ENCODE data around the gene IL10RA. TPM values are rescaled to one million over a fixed set of nuclear protein-coding genes. Genes with fewer than 3 reads are reported as not detected.

The IL10RA gene
- total RNA-seq, 1 donor from 2014 or later, result 6.2 TPM

DNA sequence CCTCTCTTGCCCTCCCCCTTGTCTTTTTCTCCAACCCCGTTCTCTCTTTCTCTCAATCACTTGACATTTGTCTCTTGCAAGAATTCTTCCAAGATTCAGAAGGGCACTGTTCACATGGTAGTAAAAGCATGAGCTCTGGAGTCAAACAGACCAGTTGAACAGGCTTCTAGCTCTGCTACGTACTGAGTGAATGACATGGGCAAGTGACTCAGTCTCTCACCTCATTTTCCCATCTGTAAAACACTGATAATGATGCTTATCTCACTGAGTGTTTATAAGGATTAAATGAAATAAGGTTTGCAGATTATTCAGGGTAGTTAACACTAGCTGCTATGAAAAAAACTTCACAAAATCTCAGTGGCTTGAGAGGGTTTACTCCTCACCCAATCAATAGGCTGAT, 5.9 kb upstream of the IL10RA start:
- no peak for ATAC-seq (ENCODE audit: poor library complexity)
- intact Hi-C loops (cut with DNase I), result no loop called here
- no peak for DNase-seq

DNA sequence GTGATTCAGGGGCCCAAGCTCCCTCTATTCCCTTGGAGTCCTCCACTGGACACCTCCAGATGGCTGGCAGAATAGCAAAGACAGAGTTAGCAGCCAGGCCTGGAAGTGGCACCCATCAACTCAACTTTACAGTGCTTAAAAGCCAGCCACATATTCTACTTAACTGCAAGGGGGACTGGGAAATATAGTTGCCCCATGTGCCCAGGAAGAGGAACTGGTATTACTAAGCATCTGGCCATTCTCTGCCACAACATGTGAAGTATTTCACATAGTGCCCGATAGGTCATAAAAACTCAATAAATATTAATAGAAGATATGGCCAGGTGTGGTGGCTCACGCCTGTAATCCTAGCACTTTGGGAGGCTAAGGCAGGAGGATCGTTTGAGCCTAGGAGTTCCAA, 5.5 kb upstream of the IL10RA start:
- intact Hi-C loops (cut with DNase I), result no loop called here
- DNase-seq (no peak), ATAC-seq (ENCODE audit: poor library complexity) (no peak)

DNA sequence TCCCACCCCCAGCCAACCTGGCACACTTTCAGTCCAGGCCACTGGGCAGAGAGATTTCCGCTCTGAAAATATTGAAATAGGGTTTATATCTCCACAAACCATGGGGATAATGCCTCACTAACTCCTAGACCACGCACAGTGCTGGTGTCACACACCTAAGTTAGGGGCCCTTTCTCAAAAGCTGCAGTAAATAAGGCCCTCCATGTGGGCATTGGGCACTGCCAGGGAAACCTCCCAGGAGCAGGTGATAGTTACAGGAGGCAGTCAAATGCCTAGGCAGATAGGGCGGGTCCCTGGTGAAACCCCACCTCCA, 3.1 kb upstream of the IL10RA start:
- DNase-seq (no peak), ATAC-seq (ENCODE audit: poor library complexity) (no peak)
- intact Hi-C loops (cut with DNase I), result no loop called here

DNA sequence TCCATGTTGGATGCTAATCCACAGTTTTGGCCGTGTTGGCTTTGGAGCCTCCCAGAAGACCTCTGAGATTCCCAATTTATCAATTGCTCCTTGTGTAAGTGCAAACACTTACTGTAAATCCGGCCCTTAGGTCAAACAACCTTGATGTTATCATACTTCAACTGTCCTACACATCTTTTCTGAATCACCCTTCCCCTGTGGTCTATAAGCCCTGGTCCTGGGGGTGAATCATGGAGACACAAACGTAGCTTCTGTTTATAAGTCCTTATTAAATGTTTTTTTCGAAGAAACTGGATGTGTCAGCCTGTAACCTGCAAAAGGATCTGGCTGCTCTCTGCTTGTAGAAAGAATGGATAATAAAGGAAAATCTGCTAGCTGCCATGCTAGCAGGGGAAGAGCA, 1.7 kb upstream of the IL10RA start:
- DNase-seq (no peak), ATAC-seq (ENCODE audit: poor library complexity) (no peak)
- intact Hi-C loops (cut with DNase I), result no loop called here

DNA sequence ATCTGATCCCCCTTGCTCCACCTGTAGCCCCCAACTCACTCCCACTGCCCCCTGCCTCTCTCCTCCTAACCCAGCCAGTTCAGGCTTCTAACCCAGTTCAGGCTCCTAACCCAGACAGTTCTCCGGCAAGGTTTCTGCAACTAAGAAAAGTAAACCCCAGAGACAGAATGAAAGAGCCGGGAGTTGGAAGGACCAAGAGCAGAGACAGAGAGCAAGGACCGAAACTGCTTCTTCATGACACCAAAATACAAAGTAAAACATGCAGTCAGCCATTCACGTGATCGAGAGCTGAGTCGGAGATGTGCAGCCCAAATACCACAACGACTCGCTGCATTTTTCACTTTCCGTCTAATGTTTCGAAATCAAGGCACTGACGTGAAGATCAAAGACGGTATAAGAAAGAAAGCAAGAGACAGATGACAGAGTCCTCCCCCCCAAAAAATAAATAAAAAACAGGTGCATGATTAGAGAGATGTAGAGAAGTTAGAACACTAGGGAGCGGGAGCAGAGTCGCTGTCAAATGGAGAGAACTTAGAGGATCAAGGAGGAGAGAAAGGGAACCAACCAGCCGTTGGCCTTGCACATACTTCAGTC, 884 bp downstream of the IL10RA start:
- intact Hi-C loops (cut with DNase I), result loop anchor here (5.0 kb wide), 1 partner anchor 160 kb away; no protein-coding TSS in a partner anchor
- ATAC-seq (ENCODE audit: poor library complexity) (no peak), DNase-seq (no peak)

DNA sequence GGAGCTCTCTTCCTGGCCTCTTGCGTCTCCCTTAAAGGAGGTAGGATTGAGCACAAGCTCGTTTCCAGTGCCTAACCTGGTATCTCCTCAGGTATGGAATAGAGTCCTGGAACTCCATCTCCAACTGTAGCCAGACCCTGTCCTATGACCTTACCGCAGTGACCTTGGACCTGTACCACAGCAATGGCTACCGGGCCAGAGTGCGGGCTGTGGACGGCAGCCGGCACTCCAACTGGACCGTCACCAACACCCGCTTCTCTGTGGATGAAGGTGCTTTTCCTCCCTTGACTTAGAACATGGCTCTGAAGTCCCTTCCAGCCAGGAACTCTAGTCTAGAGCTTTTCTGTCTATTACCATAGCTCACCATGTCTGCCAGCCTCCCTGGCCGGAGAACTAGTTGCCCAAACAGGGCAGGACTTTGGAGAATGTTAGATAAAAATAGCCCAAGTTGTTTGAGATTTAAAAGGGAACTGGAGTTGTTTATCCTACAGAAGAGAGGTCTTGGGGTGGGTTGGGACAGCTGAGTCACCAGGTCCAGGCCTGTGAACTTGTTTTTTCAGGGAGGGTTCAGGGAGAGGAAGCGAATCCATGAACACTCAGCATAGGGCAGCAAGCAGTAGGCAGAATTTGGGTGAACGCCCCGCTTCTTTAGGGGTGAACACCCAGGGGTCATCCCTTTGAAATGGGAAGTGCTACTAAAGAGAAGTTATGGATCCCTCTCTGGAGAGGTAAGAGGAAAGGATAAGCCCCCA, 3.3 kb downstream of the IL10RA start:
- ATAC-seq (ENCODE audit: poor library complexity) (peak; percentile 30), DNase-seq (no peak)
- intact Hi-C loops (cut with DNase I), result loop anchor here (5.0 kb wide), 1 partner anchor 158 kb away; no protein-coding TSS in a partner anchor

DNA sequence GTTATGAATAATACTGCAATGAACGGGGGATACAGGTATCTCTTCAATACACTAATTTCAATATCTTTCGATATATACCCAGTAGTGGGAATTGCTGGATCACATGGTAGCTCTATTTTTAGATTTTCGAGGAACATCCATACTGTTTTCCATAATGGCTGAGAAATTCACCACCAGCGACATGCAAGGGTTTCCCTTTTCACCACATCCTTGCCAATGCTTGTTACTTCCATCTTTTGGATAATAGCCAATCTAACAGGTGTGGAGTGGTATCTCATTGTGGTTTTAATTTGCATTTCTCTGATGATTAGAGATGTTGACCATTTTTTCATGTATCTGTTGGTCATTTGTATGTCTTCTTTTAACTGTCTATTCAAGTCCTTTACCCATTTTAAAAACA, 5.9 kb downstream of the IL10RA start:
- ATAC-seq (ENCODE audit: poor library complexity) (no peak), DNase-seq (no peak)
- intact Hi-C loops (cut with DNase I), result no loop called here

DNA sequence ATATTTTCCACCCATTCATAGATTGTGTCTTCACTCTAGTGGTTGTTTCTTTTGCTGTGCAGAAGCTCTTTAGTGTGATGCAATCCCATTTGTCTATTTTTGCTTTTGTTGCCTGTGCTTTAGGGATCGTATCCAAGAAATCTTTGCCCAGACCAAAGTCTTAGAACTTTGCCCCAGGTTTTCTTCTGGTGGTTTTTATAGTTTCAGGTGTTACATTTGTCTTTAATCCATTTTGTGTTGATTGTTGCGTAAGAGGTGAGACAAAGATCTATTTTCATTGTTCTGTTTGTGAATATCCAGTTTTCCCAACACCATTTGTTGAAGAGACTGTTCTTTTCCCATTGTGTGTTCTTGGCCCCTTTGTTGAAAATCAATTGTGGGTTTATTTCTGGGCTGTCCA, 6.4 kb downstream of the IL10RA start:
- ATAC-seq (ENCODE audit: poor library complexity) (no peak), DNase-seq (no peak)
- intact Hi-C loops (cut with DNase I), result no loop called here

DNA sequence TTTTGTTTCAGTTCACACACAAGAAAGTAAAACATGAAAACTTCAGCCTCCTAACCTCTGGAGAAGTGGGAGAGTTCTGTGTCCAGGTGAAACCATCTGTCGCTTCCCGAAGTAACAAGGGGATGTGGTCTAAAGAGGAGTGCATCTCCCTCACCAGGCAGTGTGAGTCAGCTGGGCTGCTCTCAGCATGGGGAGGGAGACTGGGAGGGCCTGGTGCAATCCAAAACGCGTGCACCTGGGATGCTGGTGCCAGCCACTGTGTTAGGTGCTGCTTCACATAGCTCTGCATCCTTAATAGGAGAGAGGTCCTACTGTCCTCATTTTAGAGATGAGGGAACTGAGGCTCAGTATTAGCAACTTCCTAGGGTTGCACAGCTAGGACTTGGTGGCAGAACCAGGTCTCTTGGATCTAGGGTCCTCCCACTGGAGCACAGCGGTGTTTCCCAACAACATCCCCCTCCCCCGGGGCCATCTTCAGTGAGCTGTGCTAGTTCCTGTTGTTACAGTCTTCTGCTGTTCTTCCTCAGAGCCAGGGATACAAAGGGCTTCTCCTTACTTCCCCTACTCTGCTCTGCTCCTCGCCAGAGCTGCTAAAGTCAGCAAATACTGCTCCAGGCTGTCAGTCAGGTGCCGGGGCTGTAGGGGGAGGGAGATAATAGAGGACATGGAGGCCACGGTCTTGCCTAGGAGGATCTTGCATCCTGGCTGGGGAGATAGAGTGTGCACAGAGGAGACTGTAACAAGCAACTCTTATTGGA, 8.0 kb downstream of the IL10RA start:
- peak; percentile 63 for ATAC-seq (ENCODE audit: poor library complexity)
- no peak for DNase-seq
- intact Hi-C loops (cut with DNase I), result no loop called here

DNA sequence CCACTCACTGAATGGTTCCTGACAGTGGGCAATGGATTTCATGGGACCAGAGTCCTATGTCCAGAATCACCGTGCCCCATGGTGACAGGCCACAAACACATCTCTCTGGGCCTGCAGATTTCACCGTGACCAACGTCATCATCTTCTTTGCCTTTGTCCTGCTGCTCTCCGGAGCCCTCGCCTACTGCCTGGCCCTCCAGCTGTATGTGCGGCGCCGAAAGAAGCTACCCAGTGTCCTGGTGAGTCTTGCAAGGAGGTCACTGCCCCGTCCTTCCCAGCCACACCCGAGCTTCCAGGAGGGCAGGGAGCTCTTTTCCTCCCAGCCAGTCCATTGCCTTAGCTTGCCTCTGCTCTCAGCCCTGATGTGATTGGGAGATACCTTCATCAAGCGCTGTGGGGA, 9.3 kb downstream of the IL10RA start:
- DNase-seq, result no peak
- intact Hi-C loops (cut with DNase I), result no loop called here
- no peak for ATAC-seq (ENCODE audit: poor library complexity)

DNA sequence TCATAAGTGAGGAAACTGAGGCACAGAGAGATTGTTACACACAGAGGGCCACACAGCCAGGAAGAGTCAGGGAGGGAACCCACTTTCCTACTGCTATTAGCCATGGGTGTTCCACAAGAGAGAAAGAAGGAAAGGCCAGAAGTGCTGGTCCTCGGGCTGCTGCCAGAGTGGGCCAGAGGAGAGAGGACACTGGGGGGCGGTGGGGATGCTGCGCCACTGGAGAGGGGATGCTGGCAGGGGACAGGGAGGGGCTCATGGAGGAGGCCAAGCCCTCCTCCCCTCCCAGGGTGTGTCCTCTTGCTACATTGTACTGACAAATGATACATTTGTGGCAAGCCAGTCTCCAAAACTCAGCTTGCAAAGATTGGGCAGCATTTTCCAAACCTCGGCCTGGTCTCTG, 9.9 kb downstream of the IL10RA start:
- ATAC-seq (ENCODE audit: poor library complexity), result no peak
- intact Hi-C loops (cut with DNase I), result no loop called here
- no peak for DNase-seq

DNA sequence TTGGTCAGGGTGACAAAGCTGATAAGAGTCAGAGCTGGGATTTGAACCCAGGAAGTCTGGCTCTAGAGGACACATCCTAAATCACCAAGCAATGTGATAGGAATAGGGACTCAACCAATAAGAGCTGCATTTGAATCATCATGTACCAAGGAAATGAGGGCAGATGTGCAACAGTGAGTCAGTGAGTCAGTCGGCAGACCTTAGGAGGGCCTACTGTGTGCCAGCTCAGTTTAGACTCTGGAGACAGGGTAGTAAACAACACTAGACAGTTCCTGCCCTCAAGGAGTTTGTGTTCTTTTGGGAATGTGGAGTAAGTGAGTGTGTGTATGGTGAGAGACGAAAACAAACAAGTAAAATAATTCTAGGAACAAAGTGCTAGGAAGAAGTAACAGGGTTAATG, 11.2 kb downstream of the IL10RA start:
- intact Hi-C loops (cut with DNase I), result no loop called here
- no peak for DNase-seq
- no peak for ATAC-seq (ENCODE audit: poor library complexity)

DNA sequence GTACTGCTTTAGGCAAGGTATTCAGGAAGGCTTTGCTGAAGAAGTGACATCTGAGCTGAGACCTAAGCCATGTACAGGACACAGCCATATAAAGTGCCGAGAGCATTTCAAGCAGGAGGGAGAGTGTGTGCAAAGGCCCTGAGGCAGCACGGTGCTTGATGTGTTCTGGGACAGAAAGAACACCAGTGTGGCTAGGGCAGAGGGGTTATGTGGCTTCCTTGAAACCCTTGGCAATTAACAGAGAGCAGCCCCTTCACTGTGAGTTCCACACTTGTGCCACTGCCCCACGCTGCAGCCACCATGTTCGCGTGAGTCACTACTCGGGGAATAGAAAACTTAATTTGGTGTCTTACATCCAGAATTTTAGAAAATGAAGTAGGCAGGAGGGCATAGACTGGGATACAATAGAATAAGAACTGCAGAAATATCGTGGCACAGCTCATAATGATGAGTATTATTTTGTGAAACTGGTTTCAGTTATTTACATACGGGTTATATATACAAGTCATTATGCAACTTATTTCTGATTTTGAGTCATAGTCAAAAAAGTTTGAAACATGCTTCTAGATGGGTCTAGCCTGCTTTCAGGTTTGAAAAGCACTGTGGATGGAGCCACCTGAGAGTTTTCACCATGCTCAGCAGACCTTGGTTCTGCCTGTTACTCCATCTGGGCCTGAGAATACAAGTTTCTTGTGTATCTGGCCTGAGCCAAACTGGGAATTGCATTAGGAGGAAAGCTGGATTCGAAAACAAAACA, 11.8 kb downstream of the IL10RA start:
- DNase-seq, result no peak
- intact Hi-C loops (cut with DNase I), result no loop called here
- no peak for ATAC-seq (ENCODE audit: poor library complexity)

DNA sequence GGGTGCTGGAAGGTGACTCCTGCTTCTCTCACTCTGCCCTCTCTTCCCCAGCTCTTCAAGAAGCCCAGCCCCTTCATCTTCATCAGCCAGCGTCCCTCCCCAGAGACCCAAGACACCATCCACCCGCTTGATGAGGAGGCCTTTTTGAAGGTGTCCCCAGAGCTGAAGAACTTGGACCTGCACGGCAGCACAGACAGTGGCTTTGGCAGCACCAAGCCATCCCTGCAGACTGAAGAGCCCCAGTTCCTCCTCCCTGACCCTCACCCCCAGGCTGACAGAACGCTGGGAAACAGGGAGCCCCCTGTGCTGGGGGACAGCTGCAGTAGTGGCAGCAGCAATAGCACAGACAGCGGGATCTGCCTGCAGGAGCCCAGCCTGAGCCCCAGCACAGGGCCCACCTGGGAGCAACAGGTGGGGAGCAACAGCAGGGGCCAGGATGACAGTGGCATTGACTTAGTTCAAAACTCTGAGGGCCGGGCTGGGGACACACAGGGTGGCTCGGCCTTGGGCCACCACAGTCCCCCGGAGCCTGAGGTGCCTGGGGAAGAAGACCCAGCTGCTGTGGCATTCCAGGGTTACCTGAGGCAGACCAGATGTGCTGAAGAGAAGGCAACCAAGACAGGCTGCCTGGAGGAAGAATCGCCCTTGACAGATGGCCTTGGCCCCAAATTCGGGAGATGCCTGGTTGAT, 12.6 kb downstream of the IL10RA start:
- no peak for ATAC-seq (ENCODE audit: poor library complexity)
- no peak for DNase-seq
- intact Hi-C loops (cut with DNase I), result no loop called here

DNA sequence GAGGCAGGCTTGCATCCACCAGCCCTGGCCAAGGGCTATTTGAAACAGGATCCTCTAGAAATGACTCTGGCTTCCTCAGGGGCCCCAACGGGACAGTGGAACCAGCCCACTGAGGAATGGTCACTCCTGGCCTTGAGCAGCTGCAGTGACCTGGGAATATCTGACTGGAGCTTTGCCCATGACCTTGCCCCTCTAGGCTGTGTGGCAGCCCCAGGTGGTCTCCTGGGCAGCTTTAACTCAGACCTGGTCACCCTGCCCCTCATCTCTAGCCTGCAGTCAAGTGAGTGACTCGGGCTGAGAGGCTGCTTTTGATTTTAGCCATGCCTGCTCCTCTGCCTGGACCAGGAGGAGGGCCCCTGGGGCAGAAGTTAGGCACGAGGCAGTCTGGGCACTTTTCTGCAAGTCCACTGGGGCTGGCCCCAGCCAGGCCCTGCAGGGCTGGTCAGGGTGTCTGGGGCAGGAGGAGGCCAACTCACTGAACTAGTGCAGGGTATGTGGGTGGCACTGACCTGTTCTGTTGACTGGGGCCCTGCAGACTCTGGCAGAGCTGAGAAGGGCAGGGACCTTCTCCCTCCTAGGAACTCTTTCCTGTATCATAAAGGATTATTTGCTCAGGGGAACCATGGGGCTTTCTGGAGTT, 13.3 kb downstream of the IL10RA start:
- DNase-seq (no peak), ATAC-seq (ENCODE audit: poor library complexity) (no peak)
- intact Hi-C loops (cut with DNase I), result no loop called here

DNA sequence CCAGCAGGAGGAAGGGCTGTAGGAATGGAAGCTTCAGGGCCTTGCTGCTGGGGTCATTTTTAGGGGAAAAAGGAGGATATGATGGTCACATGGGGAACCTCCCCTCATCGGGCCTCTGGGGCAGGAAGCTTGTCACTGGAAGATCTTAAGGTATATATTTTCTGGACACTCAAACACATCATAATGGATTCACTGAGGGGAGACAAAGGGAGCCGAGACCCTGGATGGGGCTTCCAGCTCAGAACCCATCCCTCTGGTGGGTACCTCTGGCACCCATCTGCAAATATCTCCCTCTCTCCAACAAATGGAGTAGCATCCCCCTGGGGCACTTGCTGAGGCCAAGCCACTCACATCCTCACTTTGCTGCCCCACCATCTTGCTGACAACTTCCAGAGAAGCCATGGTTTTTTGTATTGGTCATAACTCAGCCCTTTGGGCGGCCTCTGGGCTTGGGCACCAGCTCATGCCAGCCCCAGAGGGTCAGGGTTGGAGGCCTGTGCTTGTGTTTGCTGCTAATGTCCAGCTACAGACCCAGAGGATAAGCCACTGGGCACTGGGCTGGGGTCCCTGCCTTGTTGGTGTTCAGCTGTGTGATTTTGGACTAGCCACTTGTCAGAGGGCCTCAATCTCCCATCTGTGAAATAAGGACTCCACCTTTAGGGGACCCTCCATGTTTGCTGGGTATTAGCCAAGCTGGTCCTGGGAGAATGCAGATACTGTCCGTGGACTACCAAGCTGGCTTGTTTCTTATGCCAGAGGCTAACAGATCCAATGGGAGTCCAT, 14.1 kb downstream of the IL10RA start:
- intact Hi-C loops (cut with DNase I), result no loop called here
- ATAC-seq (ENCODE audit: poor library complexity) (no peak), DNase-seq (no peak)

DNA sequence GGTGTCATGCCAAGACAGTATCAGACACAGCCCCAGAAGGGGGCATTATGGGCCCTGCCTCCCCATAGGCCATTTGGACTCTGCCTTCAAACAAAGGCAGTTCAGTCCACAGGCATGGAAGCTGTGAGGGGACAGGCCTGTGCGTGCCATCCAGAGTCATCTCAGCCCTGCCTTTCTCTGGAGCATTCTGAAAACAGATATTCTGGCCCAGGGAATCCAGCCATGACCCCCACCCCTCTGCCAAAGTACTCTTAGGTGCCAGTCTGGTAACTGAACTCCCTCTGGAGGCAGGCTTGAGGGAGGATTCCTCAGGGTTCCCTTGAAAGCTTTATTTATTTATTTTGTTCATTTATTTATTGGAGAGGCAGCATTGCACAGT, 14.6 kb downstream of the IL10RA start:
- DNase-seq, result no peak
- no peak for ATAC-seq (ENCODE audit: poor library complexity)
- intact Hi-C loops (cut with DNase I), result no loop called here

DNA sequence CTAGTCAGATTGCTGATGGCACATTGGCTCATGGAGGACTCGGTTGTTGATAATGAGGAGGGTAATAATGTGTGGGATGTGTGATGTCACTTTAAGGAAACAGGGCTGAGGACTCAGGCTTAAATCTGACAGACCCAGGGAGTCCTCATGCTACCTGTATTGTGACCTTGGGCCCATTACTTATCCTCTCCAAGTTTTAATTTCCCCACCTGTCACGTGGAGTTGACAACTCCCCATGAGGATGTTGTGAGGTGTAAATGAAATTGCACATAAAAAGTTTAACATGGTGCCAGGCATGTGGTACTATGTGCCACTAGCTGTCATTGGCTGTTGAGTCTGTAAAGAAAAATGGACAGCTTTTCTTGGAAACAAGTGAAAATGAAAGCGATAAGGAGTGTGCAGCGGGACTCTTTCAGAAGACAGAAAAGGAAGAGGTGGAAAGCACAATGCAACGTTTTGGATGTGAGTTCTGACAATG, 15.3 kb downstream of the IL10RA start:
- DNase-seq, result no peak
- no peak for ATAC-seq (ENCODE audit: poor library complexity)
- intact Hi-C loops (cut with DNase I), result no loop called here
